HCT116 (cell line): ENCODE data around the gene ERC1. TPM values are rescaled to one million over a fixed set of nuclear protein-coding genes. Genes with fewer than 3 reads are reported as not detected.

Experiments used
- ATAC-seq: fragments of 200-7000 bp; cut with Tn5 transposase; 2 replicates; pipeline ENCODE4 v1.9.1; 2020; ENCODE audit warnings: mild to moderate bottlenecking, moderate library complexity
- BruUV-seq: library from RNA; stranded (reverse); fragments of 400-500 nt; replicated peaks from 2 replicates; lab custom pipeline; 2021; lab: Mats Ljungman, UMichigan
- CTCF ChIA-PET: fragments of 300-600 bp; sonication (Branson Sonifier 250); formaldehyde crosslinking; loops from one replicate; lab custom pipeline; 2021; ENCODE audit warnings: antibody characterized with exemption; lab: Charles Lee
- POLR2A ChIA-PET: fragments of 300-600, 350-600 bp; sonication (Branson Sonifier 250); formaldehyde crosslinking; loops from one replicate; lab custom pipeline; 2021; ENCODE audit warnings: antibody characterized with exemption; lab: Charles Lee
- RAD21 ChIA-PET, 2 experiments: fragments of 300-600 bp; sonication (Branson Sonifier 250); formaldehyde crosslinking; loops; one replicate each; lab custom pipeline; 2023; ENCODE audit warnings: low total read pairs in 2 of 2; ENCODE audit not compliant: uncharacterized antibody in 2 of 2, unreplicated experiment in 2 of 2, low non-redundant PET in 1 of 2; lab: Charles Lee
- DNase-seq: peaks from one replicate; pipeline ENCODE4 v3.0.0-alpha.2; 2010; ENCODE audit warnings: low read depth, low spot score
- H2AFZ ChIP-seq: fragments of 200-600 bp; shearing (Covaris generic), sonication (generic); 2 replicates; pipeline ENCODE4 v1.6.1; 2017; ENCODE audit warnings: low read depth, mixed run types, mixed read lengths, antibody characterized with exemption, low read length; ENCODE audit not compliant: poor library complexity, severe bottlenecking
- H3K27ac ChIP-seq: 2 replicates; pipeline ENCODE4 v1.5.1; 2012; ENCODE audit warnings: low read depth, low read length
- H3K27me3 ChIP-seq: fragments of 200-600 bp; sonication (generic); 2 replicates; pipeline ENCODE4 v1.6.1; 2016; ENCODE audit warnings: mixed run types, low read length, mixed read lengths; ENCODE audit not compliant: insufficient read depth
- H3K36me3 ChIP-seq, 2 experiments: fragments of 200-500 bp in 1 of 2; fragments of 200-600 bp in 1 of 2; sonication (Bioruptor generic) in 1 of 2; sonication (generic) in 1 of 2; 2 replicates each; pipeline versions ENCODE4 v1.5.1 to v1.6.1; 2014 to 2016; ENCODE audit warnings: low read length in 2 of 2, inconsistent platforms in 1 of 2, mixed read lengths in 1 of 2, mixed run types in 1 of 2; ENCODE audit not compliant: insufficient read depth in 2 of 2, control insufficient read depth in 1 of 2
- H3K4me1 ChIP-seq, 2 experiments: fragments of 200-600 bp in 1 of 2; sonication (generic) in 1 of 2; 2 replicates each; pipeline versions ENCODE4 v1.5.1 to v1.6.1; 2012 to 2017; ENCODE audit warnings: low read length in 2 of 2, inconsistent platforms in 1 of 2, mild to moderate bottlenecking in 1 of 2, mixed read lengths in 1 of 2, mixed run types in 1 of 2, moderate library complexity in 1 of 2; ENCODE audit not compliant: insufficient read depth in 2 of 2, control insufficient read depth in 1 of 2
- H3K4me2 ChIP-seq: fragments of 200-600 bp; sonication (generic); 2 replicates; pipeline ENCODE4 v1.6.1; 2017; ENCODE audit warnings: mixed run types, low read length, mixed read lengths
- H3K4me3 ChIP-seq, 2 experiments: fragments of 200-600 bp in 1 of 2; sonication (generic) in 1 of 2; replicated peaks in 1 of 2; 2 replicates each; pipeline ENCODE4 v1.5.1; 2011 to 2016; ENCODE audit warnings: low read length in 2 of 2, control low read depth in 1 of 2, low read depth in 1 of 2, mild to moderate bottlenecking in 1 of 2, mixed read lengths in 1 of 2, mixed run types in 1 of 2
- H3K79me2 ChIP-seq: fragments of 200-600 bp; sonication (generic); 2 replicates; pipeline ENCODE4 v1.6.1; 2017; ENCODE audit warnings: mild to moderate bottlenecking, mixed run types, low read length, moderate library complexity, mixed read lengths; ENCODE audit not compliant: insufficient read depth
- H3K9ac ChIP-seq: fragments of 200-600 bp; sonication (generic); 2 replicates; pipeline ENCODE4 v1.6.1; 2016; ENCODE audit warnings: low read length, mixed read lengths
- H3K9me2 ChIP-seq: fragments of 200-600 bp; sonication (generic), shearing (Covaris generic); 2 replicates; pipeline ENCODE4 v1.6.1; 2017; ENCODE audit warnings: mixed run types, mild to moderate bottlenecking, moderate library complexity; ENCODE audit not compliant: insufficient read depth
- H3K9me3 ChIP-seq, 2 experiments: fragments of 200-500 bp in 1 of 2; fragments of 200-600 bp in 1 of 2; sonication (Bioruptor generic) in 1 of 2; sonication (generic) in 1 of 2; 2 replicates each; pipeline ENCODE4 v1.6.1; 2014 to 2017; ENCODE audit warnings: low read length in 2 of 2, mixed read lengths in 2 of 2, inconsistent platforms in 1 of 2, low read depth in 1 of 2, mild to moderate bottlenecking in 1 of 2, mixed run types in 1 of 2, moderate library complexity in 1 of 2; ENCODE audit not compliant: control insufficient read depth in 1 of 2, insufficient read depth in 1 of 2
- H4K20me1 ChIP-seq: fragments of 200-600 bp; sonication (generic), shearing (Covaris generic); 2 replicates; pipeline ENCODE4 v1.6.1; 2017; ENCODE audit warnings: mixed run types, mild to moderate bottlenecking, moderate library complexity; ENCODE audit not compliant: insufficient read depth
- CBX3 ChIP-seq: IDR thresholded peaks from 2 replicates; pipeline ENCODE4 v1.6.1; 2012; ENCODE audit warnings: low read depth
- ELF1 ChIP-seq: IDR thresholded peaks from 2 replicates; pipeline ENCODE4 v1.6.1; 2012; ENCODE audit warnings: low read depth, borderline replicate concordance
- EZH2 ChIP-seq: fragments of 200-600 bp; sonication (generic); IDR thresholded peaks from 2 replicates; pipeline ENCODE4 v1.6.1; 2017; ENCODE audit warnings: antibody characterized with exemption, mixed run types
- FOSL1 ChIP-seq: IDR thresholded peaks from 2 replicates; pipeline ENCODE4 v1.6.1; 2012; ENCODE audit warnings: low read depth
- JUND ChIP-seq: IDR thresholded peaks from 2 replicates; pipeline ENCODE4 v1.6.1; 2012
- POLR2AphosphoS5 ChIP-seq: IDR thresholded peaks from 2 replicates; pipeline ENCODE4 v1.6.1; 2011; ENCODE audit warnings: mild to moderate bottlenecking, low read depth, low read length, moderate library complexity
- RAD21 ChIP-seq: IDR thresholded peaks from 2 replicates; pipeline ENCODE4 v1.6.1; 2012; ENCODE audit warnings: low read depth, mild to moderate bottlenecking
- SIN3A ChIP-seq: IDR thresholded peaks from 2 replicates; pipeline ENCODE4 v1.6.1; 2012; ENCODE audit warnings: low read depth
- SP1 ChIP-seq: IDR thresholded peaks from 2 replicates; pipeline ENCODE4 v1.6.1; 2012; ENCODE audit warnings: low read depth
- SRF ChIP-seq: IDR thresholded peaks from 2 replicates; pipeline ENCODE4 v1.6.1; 2012; ENCODE audit warnings: low read depth
- TCF7L2 ChIP-seq: IDR thresholded peaks from 2 replicates; pipeline ENCODE4 v1.7.0; 2011; ENCODE audit warnings: borderline replicate concordance, inconsistent platforms; ENCODE audit not compliant: insufficient read depth, insufficient read length; ENCODE audit errors: extremely low read depth
- YY1 ChIP-seq: IDR thresholded peaks from 2 replicates; pipeline ENCODE4 v1.6.1; 2011; ENCODE audit warnings: low read length, low read depth, moderate library complexity, mild to moderate bottlenecking; ENCODE audit not compliant: insufficient replicate concordance; ENCODE audit errors: extremely low read depth
- ZFX ChIP-seq: fragments of 450-650 bp; IDR thresholded peaks from 2 replicates; pipeline ENCODE4 v1.6.1; 2017
- ZNF274 ChIP-seq: fragments of 200-500 bp; sonication (Bioruptor generic); IDR thresholded peaks from 2 replicates; pipeline ENCODE4 v1.6.1; 2014; ENCODE audit warnings: mild to moderate bottlenecking, low read depth, low read length, inconsistent platforms
- intact Hi-C: fragments of 100-400 bp; cut with micrococcal nuclease; formaldehyde crosslinking; loops from 2 replicates; pipeline ENCODE4 v1.10.0; 2022
- total RNA-seq: library from RNA; stranded (reverse); gene quantifications from one replicate; pipeline ENCODE4 v1.2.1, GENCODE V29; 2021; ENCODE audit not compliant: unreplicated experiment
- TF ChIP-seq, protein P1 (sequence below): IDR thresholded peaks from 2 replicates; pipeline ENCODE4 v1.6.1; 2012
- TF ChIP-seq, protein P2 (sequence below): IDR thresholded peaks from 2 replicates; pipeline ENCODE4 v1.6.1; 2012
- TF ChIP-seq, protein P3 (sequence below), 3 experiments: fragments of 200-600 bp in 1 of 3; sonication (generic) in 1 of 3; IDR thresholded peaks in 2 of 3; conservative IDR thresholded peaks in 1 of 3; 2 replicates each; pipeline ENCODE4 v1.5.1; 2012 to 2017; ENCODE audit warnings: low read depth in 2 of 3, low read length in 2 of 3, antibody characterized with exemption in 1 of 3, borderline replicate concordance in 1 of 3, control low read depth in 1 of 3, mild to moderate bottlenecking in 1 of 3, mixed read lengths in 1 of 3, mixed run types in 1 of 3, moderate library complexity in 1 of 3; ENCODE audit not compliant: insufficient read depth in 1 of 3
- TF ChIP-seq, protein P4 (sequence below): IDR thresholded peaks from 2 replicates; pipeline ENCODE4 v1.6.1; 2012; ENCODE audit warnings: low read depth
- TF ChIP-seq, protein P5 (sequence below): IDR thresholded peaks from 2 replicates; pipeline ENCODE4 v1.6.1; 2011; ENCODE audit warnings: mild to moderate bottlenecking, low read length, moderate library complexity; ENCODE audit not compliant: insufficient replicate concordance; ENCODE audit errors: extremely low read depth

The ERC1 gene
- total RNA-seq, 1 experiment from 2014 or later: 41.9 TPM

DNA sequence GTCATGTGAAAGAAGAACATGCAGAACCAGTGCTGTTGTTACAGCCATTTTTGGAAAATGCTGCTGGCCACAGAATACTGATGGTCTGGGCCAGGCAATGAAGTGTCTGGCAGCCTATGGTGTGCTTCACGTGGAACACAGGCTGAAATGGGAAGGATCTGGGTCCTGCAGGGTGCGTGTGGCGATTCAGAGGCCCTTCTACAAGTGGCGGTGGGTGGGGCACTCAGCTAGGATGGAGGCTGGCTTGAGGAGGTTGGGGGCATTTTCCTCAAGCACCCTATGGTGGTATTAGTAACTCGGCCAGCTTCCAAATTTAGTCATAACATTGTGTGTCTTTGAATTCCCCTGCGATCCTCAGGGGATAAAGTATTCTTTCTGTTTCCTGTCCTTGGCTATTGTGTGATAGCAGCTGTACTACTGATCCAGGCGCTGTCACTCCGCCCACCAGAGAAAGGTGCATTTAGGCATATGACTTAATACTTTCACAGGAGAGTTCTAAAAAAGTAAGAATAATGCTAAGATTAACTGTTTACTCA lies 32.4 kb upstream of the ERC1 start:
- no peaks in the 10 kb centered on the region for H3K36me3 ChIP-seq
- no peaks in the 10 kb centered on the region for H3K9me2 ChIP-seq
- no peaks in the 10 kb centered on the region for H3K79me2 ChIP-seq
- no peak overlapping the region for H3K27ac ChIP-seq
- ChIA-PET RAD21 (no interaction called here), POLR2A (no interaction called here), CTCF (interaction anchor here (1.3 kb wide), 1 partner anchor 9 kb away, joined by 3 read pairs; the partner anchor contains the start of gene RAD52)
- no peak overlapping the region for H3K4me2 ChIP-seq
- no TSS peak for BruUV-seq
- ATAC-seq (no peak), DNase-seq (no peak)
- intact Hi-C loops: no loop called here
- H3K9ac ChIP-seq: no peak overlapping the region
- H3K27me3 ChIP-seq: no peaks in the 10 kb centered on the region
- H3K4me1 ChIP-seq: no peaks in the 10 kb centered on the region
- no peaks in the 10 kb centered on the region for H3K9me3 ChIP-seq
- no peak overlapping the region for H3K4me3 ChIP-seq
- no peak overlapping the region for H2AFZ ChIP-seq
- TF ChIP-seq, protein P1, sequence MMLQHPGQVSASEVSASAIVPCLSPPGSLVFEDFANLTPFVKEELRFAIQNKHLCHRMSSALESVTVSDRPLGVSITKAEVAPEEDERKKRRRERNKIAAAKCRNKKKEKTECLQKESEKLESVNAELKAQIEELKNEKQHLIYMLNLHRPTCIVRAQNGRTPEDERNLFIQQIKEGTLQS: no peak
- TF ChIP-seq POLR2AphosphoS5 (no peak), JUND (no peak), ELF1 (no peak), RAD21 (no peak), ZNF274 (no peak), FOSL1 (no peak), ZFX (no peak), CBX3 (no peak), SIN3A (no peak), SRF (no peak), YY1 (no peak), SP1 (no peak), EZH2 (no peak), TCF7L2 (no peak)
- TF ChIP-seq, protein P2, sequence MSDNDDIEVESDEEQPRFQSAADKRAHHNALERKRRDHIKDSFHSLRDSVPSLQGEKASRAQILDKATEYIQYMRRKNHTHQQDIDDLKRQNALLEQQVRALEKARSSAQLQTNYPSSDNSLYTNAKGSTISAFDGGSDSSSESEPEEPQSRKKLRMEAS: no peak
- TF ChIP-seq, protein P3, sequence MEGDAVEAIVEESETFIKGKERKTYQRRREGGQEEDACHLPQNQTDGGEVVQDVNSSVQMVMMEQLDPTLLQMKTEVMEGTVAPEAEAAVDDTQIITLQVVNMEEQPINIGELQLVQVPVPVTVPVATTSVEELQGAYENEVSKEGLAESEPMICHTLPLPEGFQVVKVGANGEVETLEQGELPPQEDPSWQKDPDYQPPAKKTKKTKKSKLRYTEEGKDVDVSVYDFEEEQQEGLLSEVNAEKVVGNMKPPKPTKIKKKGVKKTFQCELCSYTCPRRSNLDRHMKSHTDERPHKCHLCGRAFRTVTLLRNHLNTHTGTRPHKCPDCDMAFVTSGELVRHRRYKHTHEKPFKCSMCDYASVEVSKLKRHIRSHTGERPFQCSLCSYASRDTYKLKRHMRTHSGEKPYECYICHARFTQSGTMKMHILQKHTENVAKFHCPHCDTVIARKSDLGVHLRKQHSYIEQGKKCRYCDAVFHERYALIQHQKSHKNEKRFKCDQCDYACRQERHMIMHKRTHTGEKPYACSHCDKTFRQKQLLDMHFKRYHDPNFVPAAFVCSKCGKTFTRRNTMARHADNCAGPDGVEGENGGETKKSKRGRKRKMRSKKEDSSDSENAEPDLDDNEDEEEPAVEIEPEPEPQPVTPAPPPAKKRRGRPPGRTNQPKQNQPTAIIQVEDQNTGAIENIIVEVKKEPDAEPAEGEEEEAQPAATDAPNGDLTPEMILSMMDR (IDR thresholded peaks at IDR 0.05 in 2 of 3, conservative IDR thresholded peaks at IDR 0.05 in 1 of 3; ENCODE audit: borderline replicate concordance in 1 of 3, insufficient read depth in 1 of 3, low read depth in 2 of 3, low read length in 2 of 3): no peak
- TF ChIP-seq, protein P4, sequence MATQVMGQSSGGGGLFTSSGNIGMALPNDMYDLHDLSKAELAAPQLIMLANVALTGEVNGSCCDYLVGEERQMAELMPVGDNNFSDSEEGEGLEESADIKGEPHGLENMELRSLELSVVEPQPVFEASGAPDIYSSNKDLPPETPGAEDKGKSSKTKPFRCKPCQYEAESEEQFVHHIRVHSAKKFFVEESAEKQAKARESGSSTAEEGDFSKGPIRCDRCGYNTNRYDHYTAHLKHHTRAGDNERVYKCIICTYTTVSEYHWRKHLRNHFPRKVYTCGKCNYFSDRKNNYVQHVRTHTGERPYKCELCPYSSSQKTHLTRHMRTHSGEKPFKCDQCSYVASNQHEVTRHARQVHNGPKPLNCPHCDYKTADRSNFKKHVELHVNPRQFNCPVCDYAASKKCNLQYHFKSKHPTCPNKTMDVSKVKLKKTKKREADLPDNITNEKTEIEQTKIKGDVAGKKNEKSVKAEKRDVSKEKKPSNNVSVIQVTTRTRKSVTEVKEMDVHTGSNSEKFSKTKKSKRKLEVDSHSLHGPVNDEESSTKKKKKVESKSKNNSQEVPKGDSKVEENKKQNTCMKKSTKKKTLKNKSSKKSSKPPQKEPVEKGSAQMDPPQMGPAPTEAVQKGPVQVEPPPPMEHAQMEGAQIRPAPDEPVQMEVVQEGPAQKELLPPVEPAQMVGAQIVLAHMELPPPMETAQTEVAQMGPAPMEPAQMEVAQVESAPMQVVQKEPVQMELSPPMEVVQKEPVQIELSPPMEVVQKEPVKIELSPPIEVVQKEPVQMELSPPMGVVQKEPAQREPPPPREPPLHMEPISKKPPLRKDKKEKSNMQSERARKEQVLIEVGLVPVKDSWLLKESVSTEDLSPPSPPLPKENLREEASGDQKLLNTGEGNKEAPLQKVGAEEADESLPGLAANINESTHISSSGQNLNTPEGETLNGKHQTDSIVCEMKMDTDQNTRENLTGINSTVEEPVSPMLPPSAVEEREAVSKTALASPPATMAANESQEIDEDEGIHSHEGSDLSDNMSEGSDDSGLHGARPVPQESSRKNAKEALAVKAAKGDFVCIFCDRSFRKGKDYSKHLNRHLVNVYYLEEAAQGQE: no peak
- TF ChIP-seq, protein P5, sequence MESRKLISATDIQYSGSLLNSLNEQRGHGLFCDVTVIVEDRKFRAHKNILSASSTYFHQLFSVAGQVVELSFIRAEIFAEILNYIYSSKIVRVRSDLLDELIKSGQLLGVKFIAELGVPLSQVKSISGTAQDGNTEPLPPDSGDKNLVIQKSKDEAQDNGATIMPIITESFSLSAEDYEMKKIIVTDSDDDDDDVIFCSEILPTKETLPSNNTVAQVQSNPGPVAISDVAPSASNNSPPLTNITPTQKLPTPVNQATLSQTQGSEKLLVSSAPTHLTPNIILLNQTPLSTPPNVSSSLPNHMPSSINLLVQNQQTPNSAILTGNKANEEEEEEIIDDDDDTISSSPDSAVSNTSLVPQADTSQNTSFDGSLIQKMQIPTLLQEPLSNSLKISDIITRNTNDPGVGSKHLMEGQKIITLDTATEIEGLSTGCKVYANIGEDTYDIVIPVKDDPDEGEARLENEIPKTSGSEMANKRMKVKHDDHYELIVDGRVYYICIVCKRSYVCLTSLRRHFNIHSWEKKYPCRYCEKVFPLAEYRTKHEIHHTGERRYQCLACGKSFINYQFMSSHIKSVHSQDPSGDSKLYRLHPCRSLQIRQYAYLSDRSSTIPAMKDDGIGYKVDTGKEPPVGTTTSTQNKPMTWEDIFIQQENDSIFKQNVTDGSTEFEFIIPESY: no peak
- no peaks in the 10 kb centered on the region for H4K20me1 ChIP-seq
